IMR-90 (cell line): Measurements from ENCODE around the gene PPP3CA. TPM values are rescaled to one million over a fixed set of nuclear protein-coding genes. Genes with fewer than 3 reads are reported as not detected.
"Not testable (repeated sequence)": the region's sequence is repeated elsewhere in the genome, so short reads cannot be mapped to it uniquely, and the experiment has no call there.

ENCODE experiments used
- ATAC-seq: fragments of 200-7000 bp; cut with Tn5 transposase; 2 replicates; pipeline ENCODE4 v1.9.1; 2020; ENCODE audit warnings: low read depth, mild to moderate bottlenecking, moderate library complexity
- BruUV-seq: library from RNA; stranded (reverse); fragments of 400-500 nt; replicated peaks from 2 replicates; lab custom pipeline; 2021; lab: Mats Ljungman, UMichigan
- CTCF ChIA-PET: fragments of 300-600 bp; formaldehyde crosslinking; extraction: SDS; loops from one replicate; lab custom pipeline; 2021; ENCODE audit warnings: antibody characterized with exemption; lab: Yijun Ruan, JAX
- POLR2A ChIA-PET: fragments of 300-600 bp; sonication (Branson Sonifier 250); formaldehyde crosslinking; loops from one replicate; lab custom pipeline; 2022; ENCODE audit warnings: antibody characterized with exemption; ENCODE audit not compliant: unreplicated experiment; lab: Charles Lee
- DNase-seq: peaks from one replicate; pipeline ENCODE4 v3.0.0; 2013
- H2AFZ ChIP-seq: replicated peaks from 2 replicates; pipeline ENCODE3; 2013; ENCODE audit warnings: low read length, mild to moderate bottlenecking; ENCODE audit not compliant: poor library complexity
- H2AK5ac ChIP-seq: 2 replicates; pipeline ENCODE4 v1.6.1; 2013; ENCODE audit warnings: low read depth, low read length, inconsistent platforms
- H2AK9ac ChIP-seq: replicated peaks from 2 replicates; pipeline ENCODE3; 2013; ENCODE audit warnings: mild to moderate bottlenecking, low read depth, low read length, moderate library complexity; ENCODE audit not compliant: poor library complexity
- H2BK120ac ChIP-seq: 2 replicates; pipeline ENCODE4 v1.6.1; 2013; ENCODE audit warnings: low read depth, low read length, inconsistent platforms
- H2BK15ac ChIP-seq: 3 replicates; pipeline ENCODE4 v1.6.1; 2013; ENCODE audit warnings: low read depth, low read length, inconsistent platforms
- H2BK20ac ChIP-seq: 2 replicates; pipeline ENCODE4 v1.6.1; 2013; ENCODE audit warnings: low read depth, mild to moderate bottlenecking, inconsistent platforms, low read length, moderate library complexity
- H2BK5ac ChIP-seq: 2 replicates; pipeline ENCODE4 v1.6.1; 2013; ENCODE audit warnings: mild to moderate bottlenecking, low read depth, low read length, inconsistent platforms; ENCODE audit not compliant: poor library complexity, severe bottlenecking
- H3K14ac ChIP-seq: replicated peaks from 2 replicates; pipeline ENCODE4 v1.6.1; 2013; ENCODE audit warnings: low read depth, low read length, inconsistent platforms
- H3K18ac ChIP-seq: 2 replicates; pipeline ENCODE4 v1.6.1; 2013; ENCODE audit warnings: low read depth, low read length, control low read depth
- H3K23ac ChIP-seq: 2 replicates; pipeline ENCODE4 v1.6.1; 2013; ENCODE audit warnings: low read depth, low read length, inconsistent platforms
- H3K27ac ChIP-seq: 2 replicates; pipeline ENCODE4 v1.5.1; 2013; ENCODE audit warnings: mild to moderate bottlenecking, control low read depth, low read length; ENCODE audit not compliant: insufficient read depth
- H3K27me3 ChIP-seq: 2 replicates; pipeline ENCODE4 v1.6.1; 2013; ENCODE audit warnings: low read length; ENCODE audit not compliant: control insufficient read depth, insufficient read depth
- H3K36me3 ChIP-seq: 2 replicates; pipeline ENCODE4 v1.6.1; 2013; ENCODE audit warnings: low read length, mixed read lengths; ENCODE audit not compliant: control insufficient read depth, insufficient read depth
- H3K4ac ChIP-seq: 2 replicates; pipeline ENCODE4 v1.6.1; 2013; ENCODE audit warnings: low read depth, low read length, inconsistent platforms
- H3K4me1 ChIP-seq: 2 replicates; pipeline ENCODE4 v1.6.1; 2013; ENCODE audit warnings: low read length, mixed read lengths; ENCODE audit not compliant: control insufficient read depth, insufficient read depth
- H3K4me2 ChIP-seq: 2 replicates; pipeline ENCODE4 v1.6.1; 2013; ENCODE audit warnings: low read depth, mild to moderate bottlenecking, control low read depth, low read length, moderate library complexity
- H3K4me3 ChIP-seq: 2 replicates; pipeline ENCODE4 v1.5.1; 2013; ENCODE audit warnings: low read depth, mild to moderate bottlenecking, control low read depth, low read length, moderate library complexity; ENCODE audit not compliant: insufficient read depth
- H3K56ac ChIP-seq: 2 replicates; pipeline ENCODE4 v1.6.1; 2013; ENCODE audit warnings: low read length, inconsistent platforms; ENCODE audit not compliant: insufficient read depth; ENCODE audit errors: extremely low read depth
- H3K79me1 ChIP-seq, 2 experiments: 2 replicates each; pipeline ENCODE4 v1.6.1; 2013; ENCODE audit warnings: low read length in 2 of 2, inconsistent platforms in 1 of 2, low read depth in 1 of 2
- H3K9ac ChIP-seq: 2 replicates; pipeline ENCODE4 v1.6.1; 2013; ENCODE audit warnings: low read depth, low read length, control low read depth
- H3K9me1 ChIP-seq: 2 replicates; pipeline ENCODE4 v1.6.1; 2013; ENCODE audit warnings: low read length, inconsistent platforms; ENCODE audit not compliant: insufficient read depth
- H3K9me3 ChIP-seq: 2 replicates; pipeline ENCODE4 v1.6.1; 2013; ENCODE audit warnings: low read length; ENCODE audit not compliant: control insufficient read depth, insufficient read depth
- H4K20me1 ChIP-seq: 2 replicates; pipeline ENCODE4 v1.6.1; 2013; ENCODE audit warnings: low read length, inconsistent platforms; ENCODE audit not compliant: insufficient read depth
- H4K5ac ChIP-seq: 2 replicates; pipeline ENCODE4 v1.6.1; 2013; ENCODE audit warnings: mild to moderate bottlenecking, low read depth, low read length, control low read depth
- H4K8ac ChIP-seq, 2 experiments: 2 replicates each; pipeline ENCODE4 v1.6.1; 2013; ENCODE audit warnings: low read depth in 2 of 2, low read length in 2 of 2, control low read depth in 1 of 2, inconsistent platforms in 1 of 2
- H4K91ac ChIP-seq: 2 replicates; pipeline ENCODE4 v1.6.1; 2013; ENCODE audit warnings: low read depth, low read length, inconsistent platforms; ENCODE audit not compliant: insufficient read depth
- MAZ ChIP-seq: IDR thresholded peaks from 2 replicates; pipeline ENCODE4 v1.6.1; 2012; ENCODE audit warnings: low read depth, mild to moderate bottlenecking, low read length, improper control_type of control experiment, moderate library complexity, borderline replicate concordance
- WGBS, 2 experiments: methylation state at CpG; one replicate each; pipeline versions ENCODE4 v1.1.5 to v1.1.7; 2013; ENCODE audit warnings: missing lambda C conversion rate in 2 of 2; ENCODE audit not compliant: insufficient read length in 1 of 2; ENCODE audit errors: extremely low coverage in 2 of 2; 5-methylcytosine and 5-hydroxymethylcytosine counted together
- dilution Hi-C: fragments of 300-500 bp; cut with HindIII; formaldehyde crosslinking; loops from one replicate; pipeline ENCODE4 v1.14.3; 2018; ENCODE audit warnings: low sequenced_read_pairs; ENCODE audit not compliant: unreplicated experiment
- in situ Hi-C: fragments of 300-500 bp; cut with MboI; formaldehyde crosslinking; loops from 3 replicates; pipeline ENCODE4 v1.14.3; 2019; ENCODE audit warnings: low sequenced_read_pairs, inconsistent platforms, mixed read lengths
- intact Hi-C: fragments of 100-400 bp; cut with micrococcal nuclease; formaldehyde crosslinking; loops from 2 replicates; pipeline ENCODE4 v1.10.0; 2022
- polyA plus RNA-seq, 3 experiments: library from polyadenylated mRNA; depleted of rRNA; stranded (reverse); fragments of >200 nt; gene quantifications; 2 replicates each; pipeline ENCODE4 v1.2.3, GENCODE V29; 2012; ENCODE audit warnings: low replicate concordance in 1 of 3
- total RNA-seq: library from RNA; depleted of rRNA; stranded (reverse); fragments of >200 nt; gene quantifications from 2 replicates; pipeline ENCODE4 v1.2.3, GENCODE V29; 2012

The PPP3CA gene
- total and polyA plus RNA-seq, 2 of the 4 experiments (the other 2 are of a cell fraction), result 14.5 to 48.6 TPM

DNA sequence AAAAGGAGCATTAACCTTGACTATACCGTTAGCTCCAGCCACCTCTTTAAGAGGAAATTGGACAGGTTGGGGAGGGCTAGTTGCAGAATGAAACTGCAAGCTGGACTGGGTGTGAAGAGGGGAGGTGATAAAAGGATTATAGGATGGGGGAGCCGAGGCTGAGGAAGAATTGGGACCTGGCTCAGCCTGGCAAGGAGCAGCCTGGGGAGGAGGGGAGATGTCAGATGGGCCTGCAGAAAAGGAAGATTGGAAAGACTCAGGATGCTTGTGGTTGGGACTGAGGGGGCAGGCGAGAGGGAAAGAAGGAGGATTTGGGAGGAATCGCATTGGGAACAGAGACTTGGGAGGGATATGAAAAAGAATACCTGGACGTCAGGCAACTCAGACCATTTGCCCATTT lies 351.7 kb downstream of the PPP3CA start:
- no peak overlapping the region for H2BK15ac ChIP-seq
- no peak overlapping the region for H2BK20ac ChIP-seq
- no peak overlapping the region for H3K56ac ChIP-seq
- no peak overlapping the region for H3K23ac ChIP-seq
- intact Hi-C loops (no loop called here), in situ Hi-C loops (no loop called here), dilution Hi-C loops (no loop called here)
- H3K27ac ChIP-seq, result no peak overlapping the region
- no peak overlapping the region for H3K14ac ChIP-seq
- H2AFZ ChIP-seq, result no peak overlapping the region
- H3K4me1 ChIP-seq, result no peaks in the 10 kb centered on the region
- no peak overlapping the region for H2AK9ac ChIP-seq
- no TSS peak for BruUV-seq
- H3K4me3 ChIP-seq, result no peak overlapping the region
- no peak overlapping the region for H4K5ac ChIP-seq
- H3K18ac ChIP-seq, result no peak overlapping the region
- ATAC-seq (no peak), DNase-seq (no peak)
- TF ChIP-seq MAZ, result no peak
- no peaks in the 10 kb centered on the region for H4K20me1 ChIP-seq
- no peaks in the 10 kb centered on the region for H3K36me3 ChIP-seq
- WGBS, 2 experiments, result 75% methylated on average over 1 of the region's 5 CpGs; no CpG with 5 or more reads in 1 of the 2 experiments
- ChIA-PET POLR2A (no interaction called here), CTCF (no interaction called here)
- H2BK120ac ChIP-seq, result no peak overlapping the region
- no peak overlapping the region for H2AK5ac ChIP-seq
- H3K4ac ChIP-seq, result no peak overlapping the region
- H3K9ac ChIP-seq, result no peak overlapping the region
- H4K91ac ChIP-seq, result no peak overlapping the region
- no peaks in the 10 kb centered on the region for H3K79me1 ChIP-seq
- H3K4me2 ChIP-seq, result no peak overlapping the region
- H2BK5ac ChIP-seq, result no peak overlapping the region
- peaks cover 1% of the 10 kb centered on the region; the same call in 1 of the 2 replicates for H3K27me3 ChIP-seq
- no peaks in the 10 kb centered on the region for H3K9me3 ChIP-seq
- no peak overlapping the region for H4K8ac ChIP-seq
- H3K9me1 ChIP-seq, result no peaks in the 10 kb centered on the region

DNA sequence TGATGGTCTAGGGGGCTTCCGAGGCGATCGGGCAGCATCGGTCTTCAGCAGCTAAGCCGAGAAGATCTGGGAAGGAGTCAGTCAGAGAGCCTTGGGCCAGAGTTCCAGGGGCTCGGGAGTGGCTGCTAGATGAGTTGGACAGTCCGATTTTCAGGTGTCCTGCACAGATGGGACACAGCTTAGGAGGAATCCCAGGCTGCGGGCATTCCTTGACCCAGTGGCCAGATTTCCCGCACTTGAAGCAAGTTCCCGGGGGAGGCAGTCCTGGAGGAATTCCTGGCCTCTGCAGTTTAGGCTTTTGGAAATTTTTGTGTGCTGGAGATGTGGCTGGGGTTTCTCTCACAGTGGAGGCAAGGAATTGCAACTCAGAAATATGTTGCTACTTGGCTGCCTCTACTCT lies 352.3 kb downstream of the PPP3CA start:
- H3K4me2 ChIP-seq, H3K9ac ChIP-seq, H2AFZ ChIP-seq, H2BK120ac ChIP-seq, intact Hi-C loops, H3K14ac ChIP-seq, H3K27me3 ChIP-seq, H4K8ac ChIP-seq, in situ Hi-C loops, BruUV-seq, H3K9me1 ChIP-seq, H4K91ac ChIP-seq, H2BK20ac ChIP-seq, H3K9me3 ChIP-seq, H3K4me1 ChIP-seq, ATAC-seq, H2BK15ac ChIP-seq, H3K4me3 ChIP-seq, DNase-seq, H3K79me1 ChIP-seq, dilution Hi-C loops, CTCF ChIA-PET, H3K23ac ChIP-seq, H4K5ac ChIP-seq, H3K27ac ChIP-seq, H3K18ac ChIP-seq, H2AK9ac ChIP-seq, H2AK5ac ChIP-seq, H3K36me3 ChIP-seq, H2BK5ac ChIP-seq, POLR2A ChIA-PET, H4K20me1 ChIP-seq, H3K56ac ChIP-seq, H3K4ac ChIP-seq: not testable (repeated sequence)
- 50% methylated on average over 3 of the region's 10 CpGs; no CpG with 5 or more reads in 1 of the 2 experiments for WGBS, 2 experiments
